OCI-LY7 (cell line): ENCODE measurements around the gene JADE3.

Experiments
- EZH2phosphoT487 ChIP-seq: fragments of 200-600 bp; sonication (generic); IDR thresholded peaks from 2 replicates; pipeline ENCODE4 v1.6.1; 2018; ENCODE audit warnings: low read depth, borderline replicate concordance, mild to moderate bottlenecking, mixed run types, antibody characterized with exemption, low read length, moderate library complexity, mixed read lengths
- TF ChIP-seq, protein P1 (sequence below): fragments of 200-600 bp; sonication (generic); conservative IDR thresholded peaks from 2 replicates; pipeline ENCODE4 v1.5.1; 2014; ENCODE audit warnings: mild to moderate bottlenecking, antibody characterized with exemption, low read length, moderate library complexity, mixed read lengths

- TF ChIP-seq, protein P1, sequence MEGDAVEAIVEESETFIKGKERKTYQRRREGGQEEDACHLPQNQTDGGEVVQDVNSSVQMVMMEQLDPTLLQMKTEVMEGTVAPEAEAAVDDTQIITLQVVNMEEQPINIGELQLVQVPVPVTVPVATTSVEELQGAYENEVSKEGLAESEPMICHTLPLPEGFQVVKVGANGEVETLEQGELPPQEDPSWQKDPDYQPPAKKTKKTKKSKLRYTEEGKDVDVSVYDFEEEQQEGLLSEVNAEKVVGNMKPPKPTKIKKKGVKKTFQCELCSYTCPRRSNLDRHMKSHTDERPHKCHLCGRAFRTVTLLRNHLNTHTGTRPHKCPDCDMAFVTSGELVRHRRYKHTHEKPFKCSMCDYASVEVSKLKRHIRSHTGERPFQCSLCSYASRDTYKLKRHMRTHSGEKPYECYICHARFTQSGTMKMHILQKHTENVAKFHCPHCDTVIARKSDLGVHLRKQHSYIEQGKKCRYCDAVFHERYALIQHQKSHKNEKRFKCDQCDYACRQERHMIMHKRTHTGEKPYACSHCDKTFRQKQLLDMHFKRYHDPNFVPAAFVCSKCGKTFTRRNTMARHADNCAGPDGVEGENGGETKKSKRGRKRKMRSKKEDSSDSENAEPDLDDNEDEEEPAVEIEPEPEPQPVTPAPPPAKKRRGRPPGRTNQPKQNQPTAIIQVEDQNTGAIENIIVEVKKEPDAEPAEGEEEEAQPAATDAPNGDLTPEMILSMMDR: no peak
- no peak for TF ChIP-seq EZH2phosphoT487
These were observed 168.7 kb downstream of the JADE3 start for GRCh38 chrX:47080915-47081236.
